IPS-18a (cell line): ENCODE measurements around the gene FBXO47.
A peak's percentile ranks its signal among the peaks of the same experiment; 100 is the strongest.
"Not testable (repeated sequence)": the region's sequence is repeated elsewhere in the genome, so short reads cannot be mapped to it uniquely, and the experiment has no call there.

Experiments used
- H3K27ac ChIP-seq: one replicate; pipeline ENCODE4 v1.5.1; 2013; ENCODE audit warnings: low read length
- H3K27me3 ChIP-seq: one replicate; pipeline ENCODE4 v1.6.1; 2013; ENCODE audit warnings: mild to moderate bottlenecking, low read length; ENCODE audit not compliant: control insufficient read depth, insufficient read depth
- H3K36me3 ChIP-seq: one replicate; pipeline ENCODE4 v1.6.1; 2013; ENCODE audit warnings: low read depth, low read length; ENCODE audit not compliant: control insufficient read depth
- H3K4me1 ChIP-seq: one replicate; pipeline ENCODE4 v1.6.1; 2013; ENCODE audit warnings: low read depth, low read length; ENCODE audit not compliant: control insufficient read depth
- H3K4me3 ChIP-seq: one replicate; pipeline ENCODE4 v1.5.1; 2013; ENCODE audit warnings: low read length
- H3K9ac ChIP-seq: one replicate; pipeline ENCODE4 v1.6.1; 2013; ENCODE audit warnings: mild to moderate bottlenecking, low read length, moderate library complexity
- H3K9me3 ChIP-seq: one replicate; pipeline ENCODE4 v1.6.1; 2013; ENCODE audit warnings: low read depth, low read length; ENCODE audit not compliant: control insufficient read depth

Gene FBXO47

GRCh38 chr17:38940404-38940803 lies 26.8 kb downstream of the FBXO47 start:
- H3K27me3 ChIP-seq = no peaks in the 10 kb centered on the region

GRCh38 chr17:38939987-38940386 lies 27.2 kb downstream of the FBXO47 start:
- Histone ChIP-seq H3K4me1 (no peaks in the 10 kb centered on the region), H3K4me3 (no peak overlapping the region), H3K27me3 (no peaks in the 10 kb centered on the region), H3K9me3 (no peaks in the 10 kb centered on the region), H3K36me3 (no peaks in the 10 kb centered on the region), H3K9ac (no peak overlapping the region), H3K27ac (no peak overlapping the region)

More at GRCh38 chr17:38940404-38940803, 26.8 kb downstream of the FBXO47 start:
- no peaks in the 10 kb centered on the region for H3K36me3 ChIP-seq
- H3K4me3 ChIP-seq = no peak overlapping the region
- H3K9ac ChIP-seq = no peak overlapping the region
- H3K4me1 ChIP-seq = no peaks in the 10 kb centered on the region
- H3K27ac ChIP-seq = no peak overlapping the region
- H3K9me3 ChIP-seq = no peaks in the 10 kb centered on the region

- H3K36me3 ChIP-seq, H3K9me3 ChIP-seq, H3K9ac ChIP-seq, H3K27ac ChIP-seq, H3K4me1 ChIP-seq, H3K4me3 ChIP-seq, H3K27me3 ChIP-seq: not testable (repeated sequence)
These were observed 33.2 kb downstream of the FBXO47 start for GRCh38 chr17:38933962-38934361.

- not testable (repeated sequence) for H3K4me3 ChIP-seq, H3K27me3 ChIP-seq
These were observed 36.4 kb downstream of the FBXO47 start for GRCh38 chr17:38930782-38931181.

GRCh38 chr17:38926293-38927070 lies 40.7 kb downstream of the FBXO47 start:
- H3K4me3 ChIP-seq = peak overlapping the region; percentile 51
- H3K4me1 ChIP-seq = peaks cover 22% of the 10 kb centered on the region
- no peaks in the 10 kb centered on the region for H3K9me3 ChIP-seq
- no peak overlapping the region for H3K27ac ChIP-seq
- H3K36me3 ChIP-seq = no peaks in the 10 kb centered on the region
- no peaks in the 10 kb centered on the region for H3K27me3 ChIP-seq
- no peak overlapping the region for H3K9ac ChIP-seq

More at GRCh38 chr17:38930782-38931181, 36.4 kb downstream of the FBXO47 start:
- not testable (repeated sequence) for H3K27ac ChIP-seq, H3K36me3 ChIP-seq, H3K9ac ChIP-seq, H3K9me3 ChIP-seq, H3K4me1 ChIP-seq

- Histone ChIP-seq H3K4me3 (peak within 1 kb of the TSS; percentile 51), H3K9me3 (no peaks in the 10 kb centered on the region), H3K4me1 (peaks cover 22% of the 10 kb centered on the region), H3K36me3 (no peaks in the 10 kb centered on the region), H3K27ac (peak within 1 kb of the TSS; percentile 46), H3K9ac (peak within 1 kb of the TSS; percentile 57), H3K27me3 (no peaks in the 10 kb centered on the region)
These were observed 41.8 kb downstream of the FBXO47 start, which contains the start of gene LASP1NB for GRCh38 chr17:38925263-38925995. Gene LASP1NB (plus strand): TSS chr17:38925614.

GRCh38 chr17:38922538-38923297 lies 44.5 kb downstream of the FBXO47 start:
- Histone ChIP-seq H3K9me3 (no peaks in the 10 kb centered on the region), H3K27me3 (no peaks in the 10 kb centered on the region), H3K36me3 (peaks cover 5% of the 10 kb centered on the region), H3K4me3 (no peak overlapping the region), H3K27ac (no peak overlapping the region), H3K4me1 (peaks cover 22% of the 10 kb centered on the region), H3K9ac (no peak overlapping the region)

GRCh38 chr17:38921756-38922411 lies 45.3 kb downstream of the FBXO47 start:
- Histone ChIP-seq H3K4me1 (peaks cover 22% of the 10 kb centered on the region), H3K9ac (no peak overlapping the region), H3K9me3 (no peaks in the 10 kb centered on the region), H3K27ac (no peak overlapping the region), H3K4me3 (no peak overlapping the region), H3K27me3 (no peaks in the 10 kb centered on the region), H3K36me3 (peaks cover 5% of the 10 kb centered on the region)

GRCh38 chr17:38920374-38921291 lies 46.6 kb downstream of the FBXO47 start:
- Histone ChIP-seq H3K9me3 (no peaks in the 10 kb centered on the region), H3K36me3 (peaks cover 9% of the 10 kb centered on the region), H3K4me1 (peaks cover 16% of the 10 kb centered on the region), H3K27ac (no peak overlapping the region), H3K4me3 (no peak overlapping the region), H3K9ac (no peak overlapping the region), H3K27me3 (no peaks in the 10 kb centered on the region)

- no peaks in the 10 kb centered on the region for H3K9me3 ChIP-seq
- H3K4me1 ChIP-seq = peaks cover 11% of the 10 kb centered on the region
- peaks cover 18% of the 10 kb centered on the region for H3K36me3 ChIP-seq
- no peak overlapping the region for H3K27ac ChIP-seq
- H3K4me3 ChIP-seq = no peak overlapping the region
- no peaks in the 10 kb centered on the region for H3K27me3 ChIP-seq
- no peak overlapping the region for H3K9ac ChIP-seq
These were observed 47.7 kb downstream of the FBXO47 start for GRCh38 chr17:38919316-38920078.
